Measurements from ENCODE around the gene SREK1IP1. TPM values are rescaled to one million over a fixed set of nuclear protein-coding genes. Genes with fewer than 3 reads are reported as not detected.

The SREK1IP1 gene
- total RNA-seq, 2 donors from 2014 or later: 12.2 to 21.4 TPM

DNA sequence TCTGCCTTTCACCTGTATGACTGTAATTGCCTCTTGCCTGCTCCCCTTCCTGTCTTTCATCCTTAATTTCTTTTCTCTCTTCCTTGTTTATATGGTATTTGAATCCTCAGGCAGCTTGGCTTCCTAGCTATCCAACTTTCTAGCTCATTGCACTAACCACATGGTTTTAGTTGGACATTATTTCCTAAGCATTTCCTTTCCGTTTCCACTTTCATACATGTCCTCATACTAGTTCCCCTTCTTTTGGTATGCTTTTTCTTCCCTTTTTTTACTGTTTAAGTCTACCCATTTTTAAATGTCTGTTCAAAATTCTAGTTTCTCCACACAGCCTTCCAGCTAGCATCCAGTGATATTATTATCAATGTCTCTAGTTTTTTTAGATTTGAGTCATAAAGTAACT lies 6.8 kb upstream of the SREK1IP1 start:
- Histone ChIP-seq H3K9me3 (no peaks in the 10 kb centered on the region), H3K27me3 (no peaks in the 10 kb centered on the region), H3K9ac (ENCODE audit: low read depth in 2 of 2, low read length in 2 of 2) (no peak overlapping the region), H3K4me1 (peaks cover 2% of the 10 kb centered on the region), H3K36me3 (no peaks in the 10 kb centered on the region), H3K4me3 (no peak overlapping the region), H3K27ac (no peak overlapping the region)
- no peak for TF ChIP-seq CTCF (IDR thresholded peaks at IDR 0.05)
- DNase-seq: no peak
- intact Hi-C loops (cut with DNase I): no loop called here

DNA sequence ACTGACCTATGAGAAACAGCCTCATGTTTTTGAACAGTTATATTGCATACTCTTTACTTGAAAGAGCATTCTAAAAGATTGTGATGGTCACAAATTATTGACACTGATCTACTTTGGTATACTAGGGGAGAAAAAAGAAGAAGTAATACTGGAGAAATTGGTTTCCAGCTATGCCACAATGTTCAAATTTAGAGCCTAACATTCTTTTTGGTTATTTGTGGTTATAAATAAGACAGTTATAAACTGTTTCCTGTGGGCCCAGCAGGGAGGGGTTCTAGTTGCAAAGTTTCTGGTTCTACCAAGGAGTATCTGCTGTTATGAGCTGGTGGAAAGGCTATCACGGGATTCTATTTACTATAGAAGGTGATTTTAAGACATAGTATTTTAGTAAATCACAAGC lies 5.0 kb upstream of the SREK1IP1 start:
- H3K27ac ChIP-seq: no peak overlapping the region
- H3K27me3 ChIP-seq: no peaks in the 10 kb centered on the region
- H3K9ac ChIP-seq (ENCODE audit: low read depth in 2 of 2, low read length in 2 of 2): no peak overlapping the region
- no peaks in the 10 kb centered on the region for H3K36me3 ChIP-seq
- no peak overlapping the region for H3K4me3 ChIP-seq
- H3K4me1 ChIP-seq: peaks cover 12% of the 10 kb centered on the region
- intact Hi-C loops (cut with DNase I): no loop called here
- no peak for DNase-seq
- TF ChIP-seq CTCF (IDR thresholded peaks at IDR 0.05): no peak
- no peaks in the 10 kb centered on the region for H3K9me3 ChIP-seq

DNA sequence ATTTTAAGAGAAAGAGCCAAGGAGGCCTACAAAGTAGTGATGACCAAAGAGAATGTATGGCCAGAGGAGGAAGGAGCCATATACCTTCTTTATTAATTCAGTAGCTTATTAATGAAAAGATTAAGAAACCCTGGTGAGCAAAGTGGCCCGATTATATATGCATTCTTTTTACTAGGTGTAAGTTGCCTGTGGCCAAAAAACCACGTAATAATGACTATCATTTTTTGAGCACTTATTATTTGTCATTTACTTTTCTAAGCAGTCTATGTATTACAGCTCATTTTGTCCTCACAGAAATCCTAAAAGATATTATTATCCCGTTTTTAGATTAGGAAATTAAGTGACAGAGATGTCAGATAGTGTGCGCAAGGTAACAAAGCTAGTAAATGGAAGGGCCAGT lies 3.2 kb upstream of the SREK1IP1 start:
- no peak for DNase-seq
- Histone ChIP-seq H3K36me3 (no peaks in the 10 kb centered on the region), H3K9me3 (no peaks in the 10 kb centered on the region), H3K27ac (no peak overlapping the region), H3K27me3 (no peaks in the 10 kb centered on the region), H3K9ac (ENCODE audit: low read depth in 2 of 2, low read length in 2 of 2) (no peak overlapping the region), H3K4me3 (no peak overlapping the region), H3K4me1 (peaks cover 18% of the 10 kb centered on the region)
- no peak for TF ChIP-seq CTCF (IDR thresholded peaks at IDR 0.05)
- intact Hi-C loops (cut with DNase I): no loop called here

DNA sequence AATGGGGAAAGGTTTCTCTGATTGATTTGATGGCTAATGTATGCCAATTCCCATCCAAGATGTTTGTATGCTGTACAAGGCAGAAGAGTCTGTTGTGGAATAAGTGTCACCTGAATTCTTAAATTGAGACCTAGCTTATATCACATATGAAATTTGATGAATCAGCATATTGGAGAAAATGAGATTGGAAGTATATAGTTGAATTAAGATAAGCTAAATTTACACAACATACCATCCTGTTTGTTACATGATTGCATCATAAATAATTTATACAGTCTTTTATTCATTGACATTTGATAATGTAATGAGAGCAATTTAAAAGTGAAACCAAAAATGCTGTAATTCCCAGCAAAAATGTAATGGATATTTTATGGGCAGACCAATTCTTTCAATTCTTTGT lies 1.4 kb upstream of the SREK1IP1 start:
- no peaks in the 10 kb centered on the region for H3K27me3 ChIP-seq
- H3K36me3 ChIP-seq: no peaks in the 10 kb centered on the region
- no peak overlapping the region for H3K9ac ChIP-seq (ENCODE audit: low read depth in 2 of 2, low read length in 2 of 2)
- H3K4me3 ChIP-seq: peak overlapping the region; percentile 84
- H3K9me3 ChIP-seq: no peaks in the 10 kb centered on the region
- TF ChIP-seq CTCF (IDR thresholded peaks at IDR 0.05): no peak
- no peak for DNase-seq
- intact Hi-C loops (cut with DNase I): no loop called here
- H3K4me1 ChIP-seq: peaks cover 23% of the 10 kb centered on the region
- no peak overlapping the region for H3K27ac ChIP-seq

GRCh38 chr5:64767959-64768357 lies 533 bp downstream of the SREK1IP1 start:
- H3K36me3 ChIP-seq: no peaks in the 10 kb centered on the region
- no peak for TF ChIP-seq CTCF (IDR thresholded peaks at IDR 0.05)
- H3K4me1 ChIP-seq: peaks cover 23% of the 10 kb centered on the region
- intact Hi-C loops (cut with DNase I): no loop called here
- peak overlapping the region; percentile 68 for H3K27ac ChIP-seq
- H3K4me3 ChIP-seq: peak overlapping the region; percentile 84
- peak; percentile 33 for DNase-seq
- H3K9me3 ChIP-seq: no peaks in the 10 kb centered on the region
- H3K27me3 ChIP-seq: no peaks in the 10 kb centered on the region
- H3K9ac ChIP-seq (ENCODE audit: low read depth in 2 of 2, low read length in 2 of 2): peak overlapping the region; percentile 89 to 90

DNA sequence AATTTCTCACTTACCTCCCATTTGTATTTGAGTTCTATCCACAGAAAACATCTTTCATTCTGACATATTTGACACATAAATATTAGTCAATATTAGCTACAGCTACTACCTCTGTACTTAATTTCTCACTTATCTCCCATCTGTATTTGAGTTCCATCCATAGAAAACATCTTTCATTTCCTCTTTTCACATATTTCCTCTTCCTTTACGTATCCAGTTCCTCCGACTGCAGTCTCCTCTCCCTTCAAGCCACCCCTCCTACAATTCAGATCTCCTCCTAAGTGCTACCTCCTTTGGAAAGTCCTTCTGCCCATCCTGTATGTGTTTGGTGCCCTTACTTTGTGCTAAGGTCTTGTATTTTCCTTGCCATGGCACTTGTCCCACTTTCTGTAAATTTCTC lies 1.6 kb downstream of the SREK1IP1 start:
- no peak overlapping the region for H3K9ac ChIP-seq (ENCODE audit: low read depth in 2 of 2, low read length in 2 of 2)
- no peak for DNase-seq
- H3K4me1 ChIP-seq: peaks cover 23% of the 10 kb centered on the region
- peak overlapping the region; percentile 84 for H3K4me3 ChIP-seq
- intact Hi-C loops (cut with DNase I): no loop called here
- H3K36me3 ChIP-seq: no peaks in the 10 kb centered on the region
- H3K27me3 ChIP-seq: no peaks in the 10 kb centered on the region
- no peak for TF ChIP-seq CTCF (IDR thresholded peaks at IDR 0.05)
- H3K27ac ChIP-seq: no peak overlapping the region
- H3K9me3 ChIP-seq: no peaks in the 10 kb centered on the region
